BJ (cell line): ENCODE results near the gene RALGAPA1. TPM values are rescaled to one million over a fixed set of nuclear protein-coding genes. Genes with fewer than 3 reads are reported as not detected.
"Not testable (repeated sequence)": the region's sequence is repeated elsewhere in the genome, so short reads cannot be mapped to it uniquely, and the experiment has no call there.

Source experiments
- CTCF ChIA-PET: fragments of 350-600 bp; formaldehyde crosslinking; extraction: SDS; loops from one replicate; lab custom pipeline; 2021; ENCODE audit warnings: antibody characterized with exemption, inconsistent platforms; lab: Yijun Ruan, JAX
- POLR2A ChIA-PET: fragments of 300-600 bp; sonication (Branson Sonifier 250); formaldehyde crosslinking; extraction: SDS; loops from one replicate; lab custom pipeline; 2021; ENCODE audit warnings: antibody characterized with exemption; lab: Charles Lee
- DNase-seq: peaks from one replicate; pipeline ENCODE4 v3.0.0-alpha.2; 2011; ENCODE audit warnings: low read depth
- H3K27me3 ChIP-seq: 2 replicates; pipeline ENCODE4 v1.6.0; 2011; ENCODE audit warnings: low read length; ENCODE audit not compliant: control insufficient read depth, insufficient read depth
- H3K36me3 ChIP-seq: 2 replicates; pipeline ENCODE4 v1.5.1; 2011; ENCODE audit warnings: low read length; ENCODE audit not compliant: control insufficient read depth, insufficient read depth
- H3K4me3 ChIP-seq: 2 replicates; pipeline ENCODE4 v1.5.1; 2011; ENCODE audit warnings: low read depth, mild to moderate bottlenecking, control low read depth, low read length
- CTCF ChIP-seq: IDR thresholded peaks from 2 replicates; pipeline ENCODE4 v1.5.1; 2011; ENCODE audit warnings: low read depth, mild to moderate bottlenecking, control low read depth, inconsistent platforms, low read length, moderate library complexity; ENCODE audit not compliant: insufficient read depth
- polyA plus RNA-seq: library from polyadenylated mRNA; depleted of rRNA; stranded (reverse); fragments of >200 nt; gene quantifications from 2 replicates; pipeline ENCODE4 v1.2.3, GENCODE V29; 2011

The RALGAPA1 gene
- polyA plus RNA-seq, 1 experiment = 4.7 TPM

GRCh38 chr14:35600253-35600652 is 208.8 kb downstream of the RALGAPA1 start:
- POLR2A ChIA-PET = no interaction called here

GRCh38 chr14:35594616-35595015 is 214.5 kb downstream of the RALGAPA1 start:
- no peak for TF ChIP-seq CTCF
- H3K4me3 ChIP-seq = no peak overlapping the region
- CTCF ChIA-PET = no interaction called here
- no peaks in the 10 kb centered on the region for H3K27me3 ChIP-seq
- H3K36me3 ChIP-seq = no peaks in the 10 kb centered on the region
- POLR2A ChIA-PET = no interaction called here
- DNase-seq = no peak

More at GRCh38 chr14:35600253-35600652, 208.8 kb downstream of the RALGAPA1 start:
- H3K27me3 ChIP-seq = no peaks in the 10 kb centered on the region
- CTCF ChIA-PET = no interaction called here
- TF ChIP-seq CTCF = no peak
- peaks cover 2% of the 10 kb centered on the region; the same call in 1 of the 2 replicates for H3K36me3 ChIP-seq
- H3K4me3 ChIP-seq = no peak overlapping the region
- DNase-seq = no peak

- H3K36me3 ChIP-seq, H3K4me3 ChIP-seq, CTCF ChIA-PET, H3K27me3 ChIP-seq, POLR2A ChIA-PET, DNase-seq: not testable (repeated sequence)
Observed at GRCh38 chr14:35587373-35587772, 221.7 kb downstream of the RALGAPA1 start.

GRCh38 chr14:35578639-35579038 is 230.5 kb downstream of the RALGAPA1 start:
- Histone ChIP-seq H3K4me3 (no peak overlapping the region), H3K36me3 (no peaks in the 10 kb centered on the region), H3K27me3 (no peaks in the 10 kb centered on the region)
- ChIA-PET CTCF (no interaction called here), POLR2A (no interaction called here)
- TF ChIP-seq CTCF = no peak
- no peak for DNase-seq

- no peak for DNase-seq
- H3K4me3 ChIP-seq = no peak overlapping the region
- no peak for TF ChIP-seq CTCF
- ChIA-PET CTCF (no interaction called here), POLR2A (no interaction called here)
- no peaks in the 10 kb centered on the region for H3K36me3 ChIP-seq
- H3K27me3 ChIP-seq = no peaks in the 10 kb centered on the region
Observed at GRCh38 chr14:35578135-35578534, 231.0 kb downstream of the RALGAPA1 start.

- Histone ChIP-seq H3K36me3 (no peaks in the 10 kb centered on the region), H3K4me3 (no peak overlapping the region), H3K27me3 (no peaks in the 10 kb centered on the region)
- POLR2A ChIA-PET = no interaction called here
- CTCF ChIA-PET = no interaction called here
- DNase-seq = no peak
- no peak for TF ChIP-seq CTCF
Observed at GRCh38 chr14:35576856-35577255, 232.2 kb downstream of the RALGAPA1 start.
